Neural cell (in vitro differentiated cells): ENCODE results near the gene WFIKKN1. TPM values are rescaled to one million over a fixed set of nuclear protein-coding genes. Genes with fewer than 3 reads are reported as not detected.
"Not testable (repeated sequence)": the region's sequence is repeated elsewhere in the genome, so short reads cannot be mapped to it uniquely, and the experiment has no call there.

Experiments used
- H2AFZ ChIP-seq: fragments of 200-600, 300-800 bp; sonication (generic), shearing (Covaris generic); 2 replicates; pipeline ENCODE4 v1.6.0; 2014; ENCODE audit warnings: low read depth, mild to moderate bottlenecking, antibody characterized with exemption, low read length, moderate library complexity
- H3F3A ChIP-seq: fragments of 200-600 bp; shearing (Covaris generic); 2 replicates; pipeline ENCODE4 v1.6.1; 2016; ENCODE audit warnings: mild to moderate bottlenecking, moderate library complexity, mixed read lengths, antibody characterized with exemption, low read length; ENCODE audit not compliant: insufficient read depth, poor library complexity, severe bottlenecking
- H3K27ac ChIP-seq: fragments of 200-600, 300-800 bp; sonication (generic), shearing (Covaris generic); 2 replicates; pipeline ENCODE4 v1.5.1; 2014; ENCODE audit warnings: mild to moderate bottlenecking, low read length, moderate library complexity
- H3K27me3 ChIP-seq: fragments of 300-800, 200-600 bp; sonication (generic), shearing (Covaris generic); 2 replicates; pipeline ENCODE4 v1.6.0; 2014; ENCODE audit warnings: mild to moderate bottlenecking, low read depth, low read length, moderate library complexity; ENCODE audit not compliant: insufficient read depth
- H3K36me3 ChIP-seq: fragments of 300-800, 200-600 bp; sonication (generic), shearing (Covaris generic); 2 replicates; pipeline ENCODE4 v1.5.1; 2014; ENCODE audit warnings: mild to moderate bottlenecking, antibody characterized with exemption, low read length, moderate library complexity; ENCODE audit not compliant: insufficient read depth
- H3K4me2 ChIP-seq: fragments of 300-800, 200-600 bp; sonication (generic), shearing (Covaris generic); 2 replicates; pipeline ENCODE4 v1.6.0; 2014; ENCODE audit warnings: mild to moderate bottlenecking, low read length
- H3K4me3 ChIP-seq: fragments of 300-800, 200-600 bp; sonication (generic), shearing (Covaris generic); 2 replicates; pipeline ENCODE4 v1.5.1; 2014; ENCODE audit warnings: mild to moderate bottlenecking, low read length, moderate library complexity
- H3K79me2 ChIP-seq: fragments of 200-600 bp; shearing (Covaris generic); replicated peaks from 2 replicates; pipeline ENCODE4 v1.6.0; 2014; ENCODE audit warnings: mild to moderate bottlenecking, low read length, moderate library complexity; ENCODE audit not compliant: insufficient read depth
- H3K9ac ChIP-seq: fragments of 300-800, 200-600 bp; sonication (generic), shearing (Covaris generic); 2 replicates; pipeline ENCODE4 v1.6.1; 2016; ENCODE audit warnings: mild to moderate bottlenecking, low read length, mixed read lengths
- H3K9me2 ChIP-seq: fragments of 200-600 bp; shearing (Covaris generic); 2 replicates; pipeline ENCODE4 v1.6.1; 2016; ENCODE audit warnings: mild to moderate bottlenecking, low read length, mixed read lengths; ENCODE audit not compliant: insufficient read depth
- H3K9me3 ChIP-seq: fragments of 200-600, 300-800 bp; sonication (generic), shearing (Covaris generic); 2 replicates; pipeline ENCODE4 v1.6.1; 2016; ENCODE audit warnings: mild to moderate bottlenecking, mixed run types, low read length, moderate library complexity, mixed read lengths
- H4K20me1 ChIP-seq: fragments of 200-600 bp; shearing (Covaris generic); 2 replicates; pipeline ENCODE4 v1.6.1; 2016; ENCODE audit warnings: mild to moderate bottlenecking, mixed run types; ENCODE audit not compliant: insufficient read depth
- EP300 ChIP-seq: fragments of 450-650 bp; conservative IDR thresholded peaks from 2 replicates; pipeline ENCODE4 v1.6.1; 2014; ENCODE audit warnings: antibody characterized with exemption, mild to moderate bottlenecking, moderate library complexity; ENCODE audit not compliant: poor library complexity, severe bottlenecking
- EZH2 ChIP-seq: fragments of 200-600, 300-800 bp; shearing (Covaris generic), sonication (generic); IDR thresholded peaks from 2 replicates; pipeline ENCODE4 v1.6.1; 2014; ENCODE audit warnings: antibody characterized with exemption, low read length, borderline replicate concordance, mild to moderate bottlenecking; ENCODE audit not compliant: insufficient read depth, poor library complexity, severe bottlenecking
- MXI1 ChIP-seq: fragments of 450-650 bp; conservative IDR thresholded peaks from 2 replicates; pipeline ENCODE4 v1.6.1; 2014; ENCODE audit warnings: antibody characterized with exemption, mild to moderate bottlenecking; ENCODE audit not compliant: poor library complexity, severe bottlenecking
- POLR2AphosphoS5 ChIP-seq: IDR thresholded peaks from 2 replicates; pipeline ENCODE4 v1.6.1; 2012
- RAD21 ChIP-seq: fragments of 450-650 bp; conservative IDR thresholded peaks from 2 replicates; pipeline ENCODE4 v1.6.1; 2014; ENCODE audit warnings: antibody characterized with exemption, mild to moderate bottlenecking, moderate library complexity
- REST ChIP-seq: IDR thresholded peaks from 2 replicates; pipeline ENCODE4 v1.6.1; 2012; ENCODE audit warnings: borderline replicate concordance
- SMC3 ChIP-seq: fragments of 450-650 bp; conservative IDR thresholded peaks from 2 replicates; pipeline ENCODE4 v1.6.1; 2014; ENCODE audit warnings: antibody characterized with exemption, mild to moderate bottlenecking, moderate library complexity; ENCODE audit not compliant: poor library complexity
- TAF1 ChIP-seq: IDR thresholded peaks from 2 replicates; pipeline ENCODE4 v1.6.1; 2012; ENCODE audit warnings: low read depth
- polyA plus RNA-seq: library from polyadenylated mRNA; depleted of rRNA; stranded (reverse); fragments of >200 nt; gene quantifications from 2 replicates; pipeline ENCODE4 v1.2.3, GENCODE V29; 2014
- TF ChIP-seq, protein P1 (sequence below): fragments of 450-650 bp; IDR thresholded peaks from 2 replicates; pipeline ENCODE4 v1.5.1; 2014; ENCODE audit warnings: antibody characterized with exemption, mild to moderate bottlenecking, moderate library complexity; ENCODE audit not compliant: poor library complexity, severe bottlenecking

Gene WFIKKN1
- polyA plus RNA-seq, 1 donor from 2014 or later = 0.43 TPM

DNA sequence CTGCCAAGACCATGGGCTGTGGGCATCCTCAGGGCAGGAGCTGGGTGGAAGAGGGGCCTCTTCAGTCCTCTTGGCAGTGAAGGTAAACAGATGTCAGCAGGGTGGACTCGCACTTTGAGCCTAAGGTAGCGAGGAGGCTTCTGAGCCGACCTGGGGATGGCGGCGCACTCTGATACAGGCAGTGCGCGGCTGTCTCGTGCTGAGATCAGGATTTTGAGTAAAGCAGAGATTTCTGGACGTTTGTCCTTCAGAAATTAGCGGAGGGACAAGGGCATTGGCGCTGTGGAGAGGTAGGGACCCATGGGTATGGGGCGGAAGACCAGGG, 34.1 kb upstream of the WFIKKN1 start:
- Histone ChIP-seq H3K27ac (no peak overlapping the region), H4K20me1 (peaks cover 4% of the 10 kb centered on the region), H3K79me2 (peaks cover 16% of the 10 kb centered on the region)

GRCh38 chr16:597655-598054, 33.1 kb upstream of the WFIKKN1 start:
- H3K9me3 ChIP-seq, H3K4me2 ChIP-seq, H4K20me1 ChIP-seq, H3F3A ChIP-seq, H2AFZ ChIP-seq, H3K36me3 ChIP-seq, H3K9ac ChIP-seq, H3K79me2 ChIP-seq, H3K4me3 ChIP-seq, H3K27ac ChIP-seq, H3K27me3 ChIP-seq, H3K9me2 ChIP-seq: not testable (repeated sequence)

More for the DNA sequence above, 34.1 kb upstream of the WFIKKN1 start:
- no peak overlapping the region for H2AFZ ChIP-seq
- H3K36me3 ChIP-seq = peaks cover 7% of the 10 kb centered on the region
- TF ChIP-seq MXI1 (no peak), REST (no peak), TAF1 (no peak), POLR2AphosphoS5 (no peak), SMC3 (no peak), EP300 (no peak), EZH2 (no peak), RAD21 (no peak)
- TF ChIP-seq, protein P1, sequence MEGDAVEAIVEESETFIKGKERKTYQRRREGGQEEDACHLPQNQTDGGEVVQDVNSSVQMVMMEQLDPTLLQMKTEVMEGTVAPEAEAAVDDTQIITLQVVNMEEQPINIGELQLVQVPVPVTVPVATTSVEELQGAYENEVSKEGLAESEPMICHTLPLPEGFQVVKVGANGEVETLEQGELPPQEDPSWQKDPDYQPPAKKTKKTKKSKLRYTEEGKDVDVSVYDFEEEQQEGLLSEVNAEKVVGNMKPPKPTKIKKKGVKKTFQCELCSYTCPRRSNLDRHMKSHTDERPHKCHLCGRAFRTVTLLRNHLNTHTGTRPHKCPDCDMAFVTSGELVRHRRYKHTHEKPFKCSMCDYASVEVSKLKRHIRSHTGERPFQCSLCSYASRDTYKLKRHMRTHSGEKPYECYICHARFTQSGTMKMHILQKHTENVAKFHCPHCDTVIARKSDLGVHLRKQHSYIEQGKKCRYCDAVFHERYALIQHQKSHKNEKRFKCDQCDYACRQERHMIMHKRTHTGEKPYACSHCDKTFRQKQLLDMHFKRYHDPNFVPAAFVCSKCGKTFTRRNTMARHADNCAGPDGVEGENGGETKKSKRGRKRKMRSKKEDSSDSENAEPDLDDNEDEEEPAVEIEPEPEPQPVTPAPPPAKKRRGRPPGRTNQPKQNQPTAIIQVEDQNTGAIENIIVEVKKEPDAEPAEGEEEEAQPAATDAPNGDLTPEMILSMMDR = no peak
- no peak overlapping the region for H3K4me3 ChIP-seq
- no peaks in the 10 kb centered on the region for H3K9me2 ChIP-seq
- no peak overlapping the region for H3K4me2 ChIP-seq
- no peaks in the 10 kb centered on the region for H3K27me3 ChIP-seq
- no peaks in the 10 kb centered on the region for H3F3A ChIP-seq
- no peaks in the 10 kb centered on the region for H3K9me3 ChIP-seq
- H3K9ac ChIP-seq = no peak overlapping the region
